ENCODE results near the gene COG5.

The COG5 gene

GRCh38 chr7:107194052-107194451 is 369.7 kb downstream of the COG5 start:
- Histone ChIP-seq H3K4ac (ENCODE audit: low read depth in 1 of 2, low read length in 2 of 2) (no peak overlapping the region), H2BK15ac (ENCODE audit: low read depth, poor library complexity, severe bottlenecking) (no peak overlapping the region), H3K23ac (ENCODE audit: low read length in 2 of 2) (no peak overlapping the region), H3K9me3 (ENCODE audit: control insufficient read depth, low read length) (no peaks in the 10 kb centered on the region), H3K27me3 (ENCODE audit: control insufficient read depth in 1 of 2, insufficient read depth in 1 of 2, low read length in 2 of 2) (no peaks in the 10 kb centered on the region), H2BK5ac (ENCODE audit: low read depth, low read length, poor library complexity, severe bottlenecking) (no peak overlapping the region), H4K8ac (ENCODE audit: low read length) (no peak overlapping the region), H3K14ac (ENCODE audit: low read length in 2 of 2) (no peak overlapping the region), H3K4me3 (ENCODE audit: insufficient read depth in 1 of 2, low read depth in 1 of 2, low read length in 2 of 2) (no peak overlapping the region), H3K36me3 (ENCODE audit: control insufficient read depth in 1 of 2, insufficient read depth in 2 of 2, low read depth in 1 of 2, low read length in 2 of 2) (peaks cover 17 to 99% of the 10 kb centered on the region in 2 experiments), H2BK12ac (ENCODE audit: low read length in 2 of 2) (no peak overlapping the region), H2AK5ac (ENCODE audit: low read length, severe bottlenecking) (no peak overlapping the region), H2AFZ (ENCODE audit: low read depth, low read length) (no peak overlapping the region), H4K91ac (ENCODE audit: low read length) (no peak overlapping the region), H2BK120ac (ENCODE audit: low read depth, low read length) (no peak overlapping the region), H3K9ac (ENCODE audit: low read length) (no peak overlapping the region), H3K4me1 (ENCODE audit: control insufficient read depth, insufficient read depth, low read depth, low read length) (no peaks in the 10 kb centered on the region), H3K79me1 (replicated peaks; ENCODE audit: low read length, poor library complexity, severe bottlenecking) (peaks cover 9% of the 10 kb centered on the region), H3K18ac (ENCODE audit: low read depth in 1 of 2, low read length in 2 of 2) (no peak overlapping the region), H3K27ac (ENCODE audit: low read length, poor library complexity, severe bottlenecking) (no peak overlapping the region), H3K4me2 (ENCODE audit: low read length, poor library complexity, severe bottlenecking) (no peak overlapping the region)
- DNase-seq: no peak
- WGBS: no CpG with 5 or more reads among the region's 1 CpG

DNA sequence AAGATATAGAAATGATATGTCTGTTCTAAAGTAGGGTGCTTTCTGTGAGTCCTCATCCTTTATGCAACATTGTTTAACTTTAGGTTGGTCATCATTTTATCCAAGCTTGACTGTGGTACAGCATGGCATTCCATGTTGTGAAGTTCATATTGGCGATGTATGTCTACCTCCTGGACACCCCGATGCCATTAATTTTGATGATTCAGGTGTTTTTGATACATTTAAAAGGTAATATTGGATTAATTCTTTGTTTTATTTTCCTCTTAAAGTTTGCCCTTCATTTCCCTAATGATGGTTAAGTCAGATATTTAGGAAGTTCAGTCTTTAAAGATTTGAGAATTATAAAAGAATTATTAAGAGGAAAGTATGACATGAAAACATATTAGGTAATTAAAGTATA is 373.6 kb downstream of the COG5 start:
- no peak overlapping the region for H3K27ac ChIP-seq (ENCODE audit: low read length, poor library complexity, severe bottlenecking)
- H3K4me3 ChIP-seq (ENCODE audit: insufficient read depth in 1 of 2, low read depth in 1 of 2, low read length in 2 of 2): no peak overlapping the region
- H3K9me3 ChIP-seq (ENCODE audit: control insufficient read depth, low read length): no peaks in the 10 kb centered on the region
- DNase-seq: no peak
- H3K18ac ChIP-seq (ENCODE audit: low read depth in 1 of 2, low read length in 2 of 2): no peak overlapping the region
- H3K14ac ChIP-seq (ENCODE audit: low read length in 2 of 2): no peak overlapping the region
- H2BK15ac ChIP-seq (ENCODE audit: low read depth, poor library complexity, severe bottlenecking): no peak overlapping the region
- no peak overlapping the region for H2AK5ac ChIP-seq (ENCODE audit: low read length, severe bottlenecking)
- no peak overlapping the region for H3K23ac ChIP-seq (ENCODE audit: low read length in 2 of 2)
- H4K91ac ChIP-seq (ENCODE audit: low read length): no peak overlapping the region
- no peak overlapping the region for H3K4me2 ChIP-seq (ENCODE audit: low read length, poor library complexity, severe bottlenecking)
- H3K4me1 ChIP-seq (ENCODE audit: control insufficient read depth, insufficient read depth, low read depth, low read length): no peaks in the 10 kb centered on the region
- H3K36me3 ChIP-seq (ENCODE audit: control insufficient read depth in 1 of 2, insufficient read depth in 2 of 2, low read depth in 1 of 2, low read length in 2 of 2): peaks cover 5 to 97% of the 10 kb centered on the region in 2 experiments
- WGBS: 100% methylated on average over 1 of the region's 2 CpGs
- H3K9ac ChIP-seq (ENCODE audit: low read length): no peak overlapping the region
- H2BK5ac ChIP-seq (ENCODE audit: low read depth, low read length, poor library complexity, severe bottlenecking): no peak overlapping the region
- no peak overlapping the region for H3K4ac ChIP-seq (ENCODE audit: low read depth in 1 of 2, low read length in 2 of 2)
- peaks cover 10% of the 10 kb centered on the region for H3K79me1 ChIP-seq (replicated peaks; ENCODE audit: low read length, poor library complexity, severe bottlenecking)
- H4K8ac ChIP-seq (ENCODE audit: low read length): no peak overlapping the region
- H2AFZ ChIP-seq (ENCODE audit: low read depth, low read length): no peak overlapping the region
- no peaks in the 10 kb centered on the region for H3K27me3 ChIP-seq (ENCODE audit: control insufficient read depth in 1 of 2, insufficient read depth in 1 of 2, low read length in 2 of 2)
- H2BK12ac ChIP-seq (ENCODE audit: low read length in 2 of 2): no peak overlapping the region
- H2BK120ac ChIP-seq (ENCODE audit: low read depth, low read length): no peak overlapping the region

GRCh38 chr7:107187774-107188173 is 375.9 kb downstream of the COG5 start:
- no peak overlapping the region for H2AK5ac ChIP-seq (ENCODE audit: low read length, severe bottlenecking)
- peaks cover 5 to 95% of the 10 kb centered on the region in 2 experiments for H3K36me3 ChIP-seq (ENCODE audit: control insufficient read depth in 1 of 2, insufficient read depth in 2 of 2, low read depth in 1 of 2, low read length in 2 of 2)
- H2BK12ac ChIP-seq (ENCODE audit: low read length in 2 of 2): no peak overlapping the region
- H3K4me2 ChIP-seq (ENCODE audit: low read length, poor library complexity, severe bottlenecking): no peak overlapping the region
- WGBS: 93% methylated on average over 2 of the region's 2 CpGs
- no peak overlapping the region for H4K91ac ChIP-seq (ENCODE audit: low read length)
- H3K4ac ChIP-seq (ENCODE audit: low read depth in 1 of 2, low read length in 2 of 2): no peak overlapping the region
- no peak for DNase-seq
- no peak overlapping the region for H2BK5ac ChIP-seq (ENCODE audit: low read depth, low read length, poor library complexity, severe bottlenecking)
- H3K27me3 ChIP-seq (ENCODE audit: control insufficient read depth in 1 of 2, insufficient read depth in 1 of 2, low read length in 2 of 2): no peaks in the 10 kb centered on the region
- H2AFZ ChIP-seq (ENCODE audit: low read depth, low read length): no peak overlapping the region
- no peak overlapping the region for H2BK120ac ChIP-seq (ENCODE audit: low read depth, low read length)
- no peak overlapping the region for H3K4me3 ChIP-seq (ENCODE audit: insufficient read depth in 1 of 2, low read depth in 1 of 2, low read length in 2 of 2)
- H3K4me1 ChIP-seq (ENCODE audit: control insufficient read depth, insufficient read depth, low read depth, low read length): no peaks in the 10 kb centered on the region
- no peak overlapping the region for H4K8ac ChIP-seq (ENCODE audit: low read length)
- H3K79me1 ChIP-seq (replicated peaks; ENCODE audit: low read length, poor library complexity, severe bottlenecking): peaks cover 14% of the 10 kb centered on the region
- no peak overlapping the region for H3K9ac ChIP-seq (ENCODE audit: low read length)
- H3K14ac ChIP-seq (ENCODE audit: low read length in 2 of 2): no peak overlapping the region
- H3K9me3 ChIP-seq (ENCODE audit: control insufficient read depth, low read length): no peaks in the 10 kb centered on the region
- no peak overlapping the region for H3K18ac ChIP-seq (ENCODE audit: low read depth in 1 of 2, low read length in 2 of 2)
- H3K27ac ChIP-seq (ENCODE audit: low read length, poor library complexity, severe bottlenecking): no peak overlapping the region
- H2BK15ac ChIP-seq (ENCODE audit: low read depth, poor library complexity, severe bottlenecking): no peak overlapping the region
- no peak overlapping the region for H3K23ac ChIP-seq (ENCODE audit: low read length in 2 of 2)

DNA sequence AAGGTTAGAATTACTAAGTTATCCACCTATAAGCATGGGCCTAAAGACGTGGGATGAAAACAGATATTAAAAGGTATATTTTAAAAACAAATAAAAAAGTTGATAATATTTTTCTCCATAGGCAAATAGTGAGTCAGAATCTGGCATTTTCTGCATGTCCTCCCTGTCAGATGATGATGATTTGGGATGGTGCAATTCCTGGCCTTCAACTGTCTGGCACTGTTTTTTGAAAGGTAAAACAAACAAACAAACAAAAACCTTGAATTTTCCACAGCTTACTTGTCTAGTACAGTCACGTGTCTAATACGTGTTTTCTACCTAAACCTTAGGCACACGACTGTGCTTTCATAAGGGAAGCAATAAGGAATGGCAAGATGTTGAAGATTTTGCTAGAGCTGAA is 377.5 kb downstream of the COG5 start:
- 92% methylated on average over 3 of the region's 4 CpGs for WGBS
- Histone ChIP-seq H3K23ac (ENCODE audit: low read length in 2 of 2) (no peak overlapping the region), H3K27me3 (ENCODE audit: control insufficient read depth in 1 of 2, insufficient read depth in 1 of 2, low read length in 2 of 2) (no peaks in the 10 kb centered on the region), H3K4me3 (ENCODE audit: insufficient read depth in 1 of 2, low read depth in 1 of 2, low read length in 2 of 2) (no peak overlapping the region), H3K4me1 (ENCODE audit: control insufficient read depth, insufficient read depth, low read depth, low read length) (no peaks in the 10 kb centered on the region), H2AK5ac (ENCODE audit: low read length, severe bottlenecking) (no peak overlapping the region), H2BK15ac (ENCODE audit: low read depth, poor library complexity, severe bottlenecking) (no peak overlapping the region), H4K91ac (ENCODE audit: low read length) (no peak overlapping the region), H3K14ac (ENCODE audit: low read length in 2 of 2) (no peak overlapping the region), H3K9me3 (ENCODE audit: control insufficient read depth, low read length) (no peaks in the 10 kb centered on the region), H2AFZ (ENCODE audit: low read depth, low read length) (no peak overlapping the region), H4K8ac (ENCODE audit: low read length) (no peak overlapping the region), H3K36me3 (ENCODE audit: control insufficient read depth in 1 of 2, insufficient read depth in 2 of 2, low read depth in 1 of 2, low read length in 2 of 2) (peaks cover 5 to 95% of the 10 kb centered on the region in 2 experiments), H3K79me1 (replicated peaks; ENCODE audit: low read length, poor library complexity, severe bottlenecking) (peaks cover 13% of the 10 kb centered on the region), H3K4ac (ENCODE audit: low read depth in 1 of 2, low read length in 2 of 2) (no peak overlapping the region), H2BK5ac (ENCODE audit: low read depth, low read length, poor library complexity, severe bottlenecking) (no peak overlapping the region), H3K4me2 (ENCODE audit: low read length, poor library complexity, severe bottlenecking) (no peak overlapping the region), H3K18ac (ENCODE audit: low read depth in 1 of 2, low read length in 2 of 2) (no peak overlapping the region), H3K9ac (ENCODE audit: low read length) (no peak overlapping the region), H2BK120ac (ENCODE audit: low read depth, low read length) (no peak overlapping the region), H3K27ac (ENCODE audit: low read length, poor library complexity, severe bottlenecking) (no peak overlapping the region), H2BK12ac (ENCODE audit: low read length in 2 of 2) (no peak overlapping the region)
- no peak for DNase-seq

All from mesenchymal stem cell (in vitro differentiated cells and primary cell).